8988T (cell line): ENCODE results near the gene SCARF2.
"Not testable (repeated sequence)": the region's sequence is repeated elsewhere in the genome, so short reads cannot be mapped to it uniquely, and the experiment has no call there.

Experiments used
- DNase-seq: peaks from one replicate; pipeline ENCODE4 v3.0.0; 2011

Gene SCARF2

GRCh38 chr22:20459152-20459542 lies 21.5 kb upstream of the SCARF2 start:
- DNase-seq: no peak

- no peak for DNase-seq
These were observed 21.0 kb upstream of the SCARF2 start for GRCh38 chr22:20458530-20459151.

GRCh38 chr22:20457506-20458240 lies 20.0 kb upstream of the SCARF2 start:
- no peak for DNase-seq

GRCh38 chr22:20456722-20457076 lies 19.1 kb upstream of the SCARF2 start:
- DNase-seq: no peak

GRCh38 chr22:20456064-20456721 lies 18.6 kb upstream of the SCARF2 start:
- DNase-seq: no peak

GRCh38 chr22:20455709-20456063 lies 18.1 kb upstream of the SCARF2 start:
- DNase-seq: no peak

GRCh38 chr22:20453222-20453621 lies 15.6 kb upstream of the SCARF2 start:
- no peak for DNase-seq

GRCh38 chr22:20451920-20452319 lies 14.3 kb upstream of the SCARF2 start:
- no peak for DNase-seq

- DNase-seq: not testable (repeated sequence)
These were observed 13.6 kb upstream of the SCARF2 start for GRCh38 chr22:20451129-20451778.

- no peak for DNase-seq
These were observed 12.9 kb upstream of the SCARF2 start for GRCh38 chr22:20450551-20450906.

GRCh38 chr22:20449819-20450550 lies 12.4 kb upstream of the SCARF2 start:
- DNase-seq: no peak

GRCh38 chr22:20448630-20449029 lies 11.0 kb upstream of the SCARF2 start:
- no peak for DNase-seq

- DNase-seq: no peak
These were observed 8.9 kb upstream of the SCARF2 start for GRCh38 chr22:20446383-20446970.

- DNase-seq: no peak
These were observed 6.7 kb upstream of the SCARF2 start for GRCh38 chr22:20444325-20444724.

GRCh38 chr22:20442485-20443284 lies 5.1 kb upstream of the SCARF2 start:
- DNase-seq: no peak

GRCh38 chr22:20441631-20442484 lies 4.2 kb upstream of the SCARF2 start:
- no peak for DNase-seq

GRCh38 chr22:20440637-20441591 lies 3.3 kb upstream of the SCARF2 start:
- no peak for DNase-seq

GRCh38 chr22:20439928-20440575 lies 2.4 kb upstream of the SCARF2 start:
- no peak for DNase-seq

- DNase-seq: no peak
These were observed 1.9 kb upstream of the SCARF2 start for GRCh38 chr22:20439556-20439927.
